GM19395 (cell line): ENCODE measurements around the gene RPL11.
"Not testable (repeated sequence)": the region's sequence is repeated elsewhere in the genome, so short reads cannot be mapped to it uniquely, and the experiment has no call there.

Experiments used
- ATAC-seq: cut with Tn5 transposase; IDR thresholded peaks from one replicate; pipeline ENCODE4 v1.9.1; 2021; ENCODE audit warnings: mild to moderate bottlenecking, moderate library complexity; ENCODE audit not compliant: unreplicated experiment

The RPL11 gene

DNA sequence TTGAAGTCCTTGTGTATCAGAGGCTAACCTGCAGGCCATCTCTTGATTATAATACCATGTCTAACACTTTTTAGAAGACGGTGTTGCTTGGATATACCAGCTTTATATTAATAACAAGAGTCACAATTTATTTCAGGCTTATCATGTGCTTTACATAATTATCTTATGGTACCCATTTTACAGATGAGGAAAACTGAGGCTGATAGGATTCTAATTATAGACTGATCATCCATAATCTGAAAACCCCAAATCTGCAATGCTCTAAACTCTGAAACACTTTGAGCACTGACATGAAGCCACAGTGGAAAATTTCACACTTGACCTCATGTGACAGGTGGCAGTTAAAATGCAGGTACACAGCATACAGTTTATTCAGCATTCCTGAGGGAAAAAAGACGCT lies 7.2 kb upstream of the RPL11 start:
- ATAC-seq, result no peak

DNA sequence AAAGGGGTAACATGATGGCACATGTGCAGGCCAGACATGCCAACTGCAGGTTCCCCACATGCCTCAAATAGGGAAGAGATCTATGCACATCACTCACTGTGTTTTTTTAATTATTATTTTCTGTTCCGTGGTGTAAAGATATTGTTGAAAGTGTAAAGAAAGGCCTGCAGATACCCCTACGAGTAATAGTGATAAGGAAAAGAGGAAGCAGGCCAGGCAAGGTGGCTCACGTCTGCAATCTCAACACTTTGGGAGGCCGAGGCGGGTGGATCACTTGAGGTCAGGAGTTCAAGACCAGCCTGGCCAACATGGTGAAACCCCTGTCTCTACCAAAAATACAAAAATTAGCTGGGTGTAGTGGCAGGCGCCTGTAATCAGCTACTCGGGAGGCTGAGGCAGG lies 6.4 kb upstream of the RPL11 start:
- ATAC-seq, result not testable (repeated sequence)

DNA sequence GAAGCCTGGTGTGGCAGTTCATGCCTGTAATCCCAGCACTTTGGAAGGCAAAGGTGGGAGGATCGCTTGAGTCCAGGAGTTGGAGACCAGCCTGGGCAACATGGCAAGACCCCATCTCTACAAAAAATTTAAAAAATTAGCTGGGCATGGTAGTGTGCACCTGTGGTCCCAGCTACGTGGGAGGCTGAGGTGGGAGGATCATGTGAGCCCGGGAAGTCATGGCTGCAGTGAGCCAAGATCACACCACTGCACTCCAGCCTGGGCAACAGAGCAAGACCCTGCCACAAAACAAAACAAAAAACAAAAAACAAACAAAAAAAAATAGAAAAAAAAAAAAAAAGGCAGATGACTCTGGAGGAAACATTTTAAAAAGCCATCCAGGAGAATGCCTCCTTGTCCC lies 3.9 kb upstream of the RPL11 start:
- not testable (repeated sequence) for ATAC-seq

DNA sequence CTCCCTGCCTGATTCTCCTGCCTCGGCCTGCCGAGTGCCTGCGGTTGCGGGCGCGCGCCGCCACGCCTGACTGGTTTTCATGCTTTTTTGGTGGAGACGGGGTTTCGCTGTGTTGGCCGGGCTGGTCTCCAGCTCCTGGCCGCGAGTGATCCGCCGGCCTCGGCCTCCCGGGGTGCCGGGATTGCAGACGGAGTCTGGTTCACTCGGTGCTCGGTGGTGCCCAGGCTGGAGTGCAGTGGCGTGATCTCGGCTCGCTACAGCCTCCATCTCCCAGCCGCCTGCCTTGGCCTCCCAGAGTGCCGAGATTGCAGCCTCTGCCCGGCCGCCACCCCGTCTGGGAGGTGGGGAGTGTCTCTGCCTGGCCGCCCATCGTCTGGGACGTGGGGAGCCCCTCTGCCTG lies 3.3 kb upstream of the RPL11 start:
- ATAC-seq, result not testable (repeated sequence)

DNA sequence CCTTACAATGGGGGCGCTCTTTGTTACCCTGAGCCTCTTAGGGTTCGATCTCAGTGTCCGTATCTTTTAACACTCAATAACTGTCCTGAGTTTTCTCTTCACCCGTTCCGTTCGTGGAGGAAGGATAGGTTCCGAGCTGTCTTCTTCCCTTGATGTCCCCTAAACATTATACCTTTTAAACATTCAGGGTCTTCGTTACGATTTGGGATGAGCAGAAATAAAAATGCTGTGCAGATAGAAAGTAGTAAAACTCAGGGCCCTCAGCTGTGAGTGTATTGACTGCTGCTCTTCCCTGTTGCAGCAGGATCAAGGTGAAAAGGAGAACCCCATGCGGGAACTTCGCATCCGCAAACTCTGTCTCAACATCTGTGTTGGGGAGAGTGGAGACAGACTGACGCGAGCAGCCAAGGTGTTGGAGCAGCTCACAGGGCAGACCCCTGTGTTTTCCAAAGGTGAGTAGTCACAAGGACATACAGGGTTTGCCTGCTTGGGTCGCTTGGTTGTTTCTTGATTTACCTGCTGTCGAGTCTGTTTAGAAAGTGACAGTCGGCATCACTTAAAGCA lies 784 bp downstream of the RPL11 start:
- no peak for ATAC-seq

DNA sequence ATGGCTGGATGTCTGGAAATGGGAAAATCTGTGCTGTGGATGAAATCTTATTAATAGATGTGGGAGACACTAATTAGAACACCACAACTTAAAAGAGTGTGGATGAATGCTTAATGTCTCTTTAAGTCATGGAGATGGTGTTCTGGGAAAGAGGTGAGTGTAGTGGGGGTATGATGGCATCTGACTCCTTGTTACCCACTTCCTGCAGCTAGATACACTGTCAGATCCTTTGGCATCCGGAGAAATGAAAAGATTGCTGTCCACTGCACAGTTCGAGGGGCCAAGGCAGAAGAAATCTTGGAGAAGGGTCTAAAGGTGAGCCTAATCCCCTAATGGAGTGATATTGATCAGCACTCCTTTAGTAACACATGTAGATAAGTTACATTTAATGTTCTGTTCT lies 2.0 kb downstream of the RPL11 start:
- no peak for ATAC-seq

DNA sequence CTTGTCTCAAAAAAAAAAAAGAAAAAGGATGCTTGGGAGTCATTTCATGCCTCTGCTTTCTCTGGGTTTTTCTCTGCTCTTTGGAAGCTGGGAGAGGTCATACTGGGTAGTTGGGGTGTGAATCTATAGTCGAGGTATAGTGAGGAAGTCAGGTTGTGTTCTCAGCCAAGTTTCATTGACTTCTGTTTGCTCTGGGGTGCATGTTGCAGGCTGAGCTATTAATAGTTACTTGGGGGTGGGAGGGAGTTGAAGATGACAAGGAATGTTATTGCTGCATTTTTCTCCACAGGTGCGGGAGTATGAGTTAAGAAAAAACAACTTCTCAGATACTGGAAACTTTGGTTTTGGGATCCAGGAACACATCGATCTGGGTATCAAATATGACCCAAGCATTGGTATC lies 2.8 kb downstream of the RPL11 start:
- no peak for ATAC-seq

DNA sequence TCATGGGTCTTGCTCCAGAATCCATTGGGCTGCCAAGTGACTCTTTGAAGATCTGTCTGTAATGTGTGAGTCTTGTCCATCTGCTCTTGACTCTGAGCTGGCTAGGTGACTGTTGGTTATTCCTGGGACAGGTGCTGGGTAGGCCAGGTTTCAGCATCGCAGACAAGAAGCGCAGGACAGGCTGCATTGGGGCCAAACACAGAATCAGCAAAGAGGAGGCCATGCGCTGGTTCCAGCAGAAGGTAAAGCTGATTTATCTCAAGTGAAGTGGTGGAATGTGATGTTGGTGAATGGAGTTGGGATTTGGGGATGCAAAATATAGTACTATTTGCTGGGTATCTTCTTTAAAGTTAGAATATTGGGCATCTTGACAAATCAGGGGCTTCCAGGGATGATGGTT lies 4.1 kb downstream of the RPL11 start:
- ATAC-seq, result no peak

DNA sequence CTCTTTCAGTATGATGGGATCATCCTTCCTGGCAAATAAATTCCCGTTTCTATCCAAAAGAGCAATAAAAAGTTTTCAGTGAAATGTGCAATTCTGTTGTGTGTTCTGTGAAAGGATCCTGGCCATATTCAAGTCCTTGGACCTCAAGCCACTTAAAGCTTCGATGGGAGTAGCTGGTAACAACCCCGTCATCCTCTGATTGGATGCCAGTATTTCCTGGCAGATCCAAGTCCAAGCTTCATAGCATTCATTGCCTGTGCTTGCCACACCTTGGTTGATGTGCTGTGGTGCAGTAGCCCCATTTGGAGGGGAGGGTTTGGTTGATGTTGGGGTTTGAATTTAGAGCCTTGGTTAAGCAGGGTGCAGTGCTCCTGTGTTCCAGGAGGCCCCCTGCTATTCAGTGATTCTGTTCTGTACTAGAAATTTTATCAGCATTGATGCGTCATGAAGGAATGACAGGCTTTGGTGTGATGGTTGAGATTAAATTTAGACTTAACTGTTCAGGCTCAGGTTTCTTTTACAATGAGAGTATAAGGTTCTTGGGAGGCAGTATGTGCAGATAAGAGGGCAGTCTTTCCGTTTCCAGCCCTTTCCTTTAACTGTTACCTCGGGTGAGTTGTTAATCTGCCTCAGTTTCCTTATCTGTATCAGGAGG lies 4.9 kb downstream of the RPL11 start:
- no peak for ATAC-seq

DNA sequence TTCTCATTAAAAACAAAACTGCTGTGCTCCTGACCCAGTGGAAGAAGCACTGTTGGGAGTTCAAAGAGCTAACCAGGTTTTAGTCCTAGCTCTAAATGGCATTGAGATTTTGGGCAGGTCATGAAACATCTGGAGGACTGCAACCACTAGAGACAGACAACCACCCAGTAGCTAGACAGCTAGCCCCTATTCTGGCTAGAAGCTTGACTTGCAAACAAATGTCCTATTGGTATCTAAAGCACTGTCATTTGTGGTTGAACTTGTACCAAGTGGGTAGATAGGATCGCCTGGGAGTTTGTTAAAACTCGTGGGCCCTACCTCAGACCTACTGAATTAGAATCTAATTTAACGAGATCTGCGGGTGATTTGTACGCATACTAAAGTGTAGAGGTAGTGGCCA lies 6.9 kb downstream of the RPL11 start:
- ATAC-seq, result no peak

DNA sequence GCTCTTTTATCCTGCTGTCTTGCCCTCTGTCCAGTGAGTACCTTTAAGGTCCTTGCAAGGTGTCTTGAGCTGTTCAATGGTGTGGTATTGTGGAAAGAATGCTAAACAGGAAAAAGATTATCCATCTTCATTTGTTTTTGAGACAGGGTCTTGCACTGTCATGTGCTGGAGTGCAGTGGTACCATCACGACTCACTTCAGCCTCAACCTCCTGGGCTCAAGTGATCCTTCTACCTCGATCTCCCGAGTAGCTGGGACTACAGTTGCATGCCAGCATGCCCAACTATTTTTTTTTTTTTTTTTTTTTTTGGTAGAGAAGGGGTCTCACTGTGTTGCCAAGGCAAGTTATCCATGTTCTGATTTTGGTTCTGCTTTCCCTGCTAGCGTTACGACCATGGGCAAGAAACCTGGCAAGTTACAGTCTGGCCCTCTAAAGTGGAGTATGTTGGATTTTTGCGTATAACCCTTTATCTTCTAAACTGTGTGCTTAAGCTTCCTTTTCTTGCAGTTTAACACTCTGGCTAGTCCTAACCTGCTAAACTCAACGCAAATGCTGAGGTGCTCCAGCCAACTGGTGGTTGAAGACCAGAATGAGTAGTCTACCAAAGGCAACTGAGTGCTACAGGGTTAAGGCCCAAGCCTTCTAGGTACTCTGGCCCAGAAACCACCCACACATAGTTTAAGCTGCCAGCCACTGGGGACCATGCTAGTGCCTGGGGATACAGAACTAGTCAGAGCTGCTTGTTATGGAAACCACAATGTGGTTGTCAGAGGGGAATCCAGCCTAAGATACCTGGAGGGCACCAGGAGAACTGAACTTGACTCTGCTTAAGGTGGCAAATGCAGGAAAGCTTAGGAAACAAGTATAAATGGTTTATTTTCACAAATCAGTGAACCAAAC lies 7.9 kb downstream of the RPL11 start:
- ATAC-seq, result no peak

DNA sequence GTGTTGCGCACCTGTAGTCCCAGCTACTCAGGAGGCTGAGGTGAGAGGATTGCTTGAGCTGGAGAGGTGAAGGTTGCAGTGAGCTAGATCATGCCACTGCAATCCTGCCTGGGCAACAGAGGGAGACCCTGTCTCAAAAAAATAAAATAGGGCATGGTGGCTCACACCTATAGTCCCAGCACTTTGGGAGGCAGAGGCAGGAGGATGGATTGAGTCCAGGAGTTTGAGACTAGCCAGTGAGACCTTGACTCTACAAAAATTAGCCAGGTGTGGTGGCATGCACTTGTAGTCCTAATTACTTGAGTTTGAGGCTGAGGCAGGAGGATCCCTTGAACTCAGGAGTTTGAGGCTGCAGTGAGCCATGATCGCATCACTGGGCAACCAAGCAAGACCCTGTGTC lies 9.7 kb downstream of the RPL11 start:
- no peak for ATAC-seq

DNA sequence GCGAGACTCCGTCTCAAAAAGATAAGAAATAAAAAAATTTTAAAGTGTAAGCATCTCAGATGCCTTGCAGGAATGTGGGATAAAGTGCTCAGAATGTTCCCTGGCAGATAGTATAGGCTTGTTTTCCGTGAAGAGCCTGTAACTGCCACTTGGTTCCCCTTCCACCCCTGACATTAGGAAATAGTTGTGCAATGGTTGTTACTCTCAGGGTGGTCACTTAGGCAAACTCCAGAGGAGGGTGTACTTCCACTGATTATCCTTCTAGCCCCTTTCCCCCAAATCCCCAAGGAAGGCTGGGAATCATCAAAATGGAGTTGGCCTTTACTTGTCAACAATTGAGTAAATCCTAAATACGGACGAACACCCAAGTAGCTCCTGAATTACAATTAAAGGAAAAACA lies 10.4 kb downstream of the RPL11 start:
- no peak for ATAC-seq

DNA sequence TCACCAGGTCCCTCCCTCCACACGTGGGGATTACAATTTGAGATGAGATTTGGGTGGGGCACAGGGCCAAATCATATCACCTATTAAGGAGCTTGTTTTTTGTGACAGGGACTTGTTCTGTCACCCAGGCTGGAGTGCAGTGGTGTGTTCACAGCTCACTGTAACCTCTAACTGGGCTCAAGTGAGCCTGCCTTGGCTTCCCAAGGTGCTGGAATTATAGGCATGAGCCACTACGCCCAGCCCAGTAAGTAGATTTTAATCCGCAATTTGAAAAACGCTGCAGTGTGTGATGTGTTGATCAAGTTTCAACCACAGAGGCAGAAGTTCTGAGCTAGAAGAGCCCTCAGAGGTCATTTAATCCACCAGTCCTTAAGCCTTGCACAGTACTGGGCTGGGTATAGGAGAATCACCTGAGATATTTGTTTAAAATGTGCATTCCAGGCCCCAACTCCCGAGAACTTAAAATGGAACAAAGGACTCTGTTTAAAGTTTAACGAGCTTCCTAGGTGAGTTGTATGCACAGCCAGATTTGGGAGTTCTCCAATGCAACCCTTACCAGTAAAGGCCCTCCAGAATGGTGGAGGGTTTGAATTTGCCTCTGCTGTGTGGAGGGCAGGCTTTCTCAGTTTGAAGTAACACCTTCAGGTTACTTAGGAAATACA lies 13.4 kb downstream of the RPL11 start:
- ATAC-seq, result no peak

DNA sequence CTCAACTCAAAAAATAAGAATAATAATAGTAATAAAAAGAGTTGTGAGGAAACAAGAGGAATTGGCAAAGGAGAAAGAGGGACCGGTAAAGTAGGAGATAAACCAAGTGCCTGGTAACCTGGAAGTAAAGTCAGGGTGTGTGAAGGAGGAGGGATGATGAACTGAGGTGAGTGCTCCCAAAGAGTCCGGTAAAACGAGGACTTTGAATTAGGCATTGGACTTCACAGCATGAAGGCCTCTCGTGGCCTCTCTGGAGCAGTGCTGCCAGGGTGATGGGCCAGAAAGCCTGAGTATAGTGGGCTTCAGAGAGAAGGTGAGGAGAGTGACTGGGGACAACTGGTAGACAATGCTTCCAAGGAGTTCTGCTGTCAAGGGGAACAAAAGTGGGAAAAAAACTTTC lies 17.6 kb downstream of the RPL11 start:
- no peak for ATAC-seq

DNA sequence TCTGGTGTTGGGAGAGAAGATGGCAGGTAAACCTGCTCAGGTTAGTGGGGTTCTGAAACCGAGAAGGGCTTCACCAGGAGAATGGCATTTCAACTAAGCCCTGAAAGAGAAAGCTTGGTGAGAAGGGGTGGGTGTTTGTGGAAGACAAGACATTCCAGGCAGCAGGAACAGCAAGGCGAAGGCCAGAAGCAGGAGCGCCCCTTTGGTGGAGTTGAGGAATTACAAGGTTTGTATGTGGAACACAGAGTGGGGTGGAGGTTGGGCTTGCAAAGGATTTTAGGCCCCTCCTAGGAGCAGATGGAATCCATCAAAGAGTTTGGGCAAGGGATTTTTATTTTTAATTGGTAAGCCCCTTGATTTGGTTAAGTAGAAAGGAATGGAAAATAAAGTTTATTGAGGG lies 26.9 kb downstream of the RPL11 start:
- no peak for ATAC-seq

DNA sequence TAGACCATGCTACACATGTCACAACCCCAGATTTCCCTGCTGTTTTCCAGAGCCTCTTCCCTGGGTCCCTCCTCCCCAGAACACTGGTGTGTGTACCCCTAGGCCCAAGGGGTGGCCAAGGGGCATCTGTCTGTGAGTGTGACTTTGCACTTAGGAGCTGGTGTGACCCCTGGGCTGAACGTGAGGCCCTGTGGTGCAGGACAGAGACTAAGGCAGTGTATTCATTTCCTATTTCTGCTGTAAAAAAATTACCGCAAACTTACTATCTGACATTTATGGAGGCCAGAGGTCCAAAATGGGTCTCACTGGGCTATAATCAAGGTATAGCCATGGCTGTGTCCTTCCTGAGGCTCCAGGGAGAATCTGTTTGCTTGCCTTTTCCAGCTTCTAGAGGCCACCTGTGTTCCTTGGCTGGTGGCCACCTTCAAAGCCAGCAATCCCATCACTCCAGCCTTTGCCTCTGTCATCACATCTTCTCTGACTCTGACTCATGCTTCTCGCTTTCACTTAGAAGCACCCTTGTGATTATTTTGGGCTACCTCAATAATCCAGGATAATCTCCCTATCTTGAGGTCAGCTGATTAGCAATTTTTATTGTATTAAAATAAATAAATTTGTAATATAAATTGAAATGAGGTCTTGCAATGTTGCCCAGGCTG lies 27.7 kb downstream of the RPL11 start:
- no peak for ATAC-seq

DNA sequence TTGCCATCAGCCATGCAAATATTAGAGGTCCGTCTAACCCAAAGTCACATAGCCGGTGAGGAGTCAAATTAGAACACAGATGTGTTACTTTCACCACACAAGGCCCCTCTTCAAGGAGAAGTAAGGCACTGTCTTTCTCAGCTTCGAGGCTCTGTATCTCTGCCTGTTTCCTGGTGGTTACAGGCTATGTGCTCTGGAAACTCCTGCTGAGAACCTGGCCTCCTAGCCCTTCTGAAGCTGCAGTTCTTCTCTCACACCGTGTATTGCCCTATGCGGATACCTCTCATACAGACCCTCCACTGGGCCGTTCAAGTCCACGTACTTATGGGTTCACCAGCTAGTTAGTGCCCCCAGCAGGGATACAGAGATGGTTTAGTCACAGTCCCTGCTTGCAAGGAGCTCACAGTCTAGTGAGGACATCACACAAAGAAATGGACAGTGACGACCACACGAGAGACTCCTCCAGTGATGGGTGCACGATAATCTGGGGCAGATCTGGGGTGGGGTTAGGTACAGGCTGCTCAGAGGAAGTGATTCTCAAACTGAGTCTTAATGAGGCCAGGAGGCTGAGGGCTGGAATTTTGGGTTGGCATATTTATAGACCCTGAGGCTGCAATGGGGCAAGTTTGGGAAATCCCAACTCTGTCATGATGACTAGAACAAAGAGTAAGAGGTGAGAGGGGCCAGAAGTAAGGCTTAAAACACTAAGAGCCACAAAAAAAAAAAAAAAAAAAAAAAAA lies 28.8 kb downstream of the RPL11 start:
- peak; percentile 68 for ATAC-seq

DNA sequence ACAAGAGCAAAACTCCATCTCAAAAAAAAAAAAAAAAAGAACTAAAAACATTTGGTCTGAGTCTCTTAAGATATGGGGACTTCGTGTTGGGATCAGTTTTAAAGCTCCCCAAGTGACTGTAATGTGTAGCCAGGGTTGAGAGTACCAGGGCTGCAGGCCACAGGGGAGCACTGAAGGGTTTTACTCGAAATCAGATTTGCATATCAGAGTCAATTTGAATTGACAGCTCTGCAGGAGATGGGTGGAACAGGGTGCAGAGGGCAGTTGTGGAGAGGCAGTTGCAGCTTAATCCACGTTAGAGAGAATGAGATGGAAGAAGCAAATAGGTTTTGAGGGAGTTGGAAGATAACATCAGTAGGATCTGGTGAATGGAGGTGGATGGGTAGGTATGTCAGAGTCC lies 31.0 kb downstream of the RPL11 start:
- no peak for ATAC-seq

DNA sequence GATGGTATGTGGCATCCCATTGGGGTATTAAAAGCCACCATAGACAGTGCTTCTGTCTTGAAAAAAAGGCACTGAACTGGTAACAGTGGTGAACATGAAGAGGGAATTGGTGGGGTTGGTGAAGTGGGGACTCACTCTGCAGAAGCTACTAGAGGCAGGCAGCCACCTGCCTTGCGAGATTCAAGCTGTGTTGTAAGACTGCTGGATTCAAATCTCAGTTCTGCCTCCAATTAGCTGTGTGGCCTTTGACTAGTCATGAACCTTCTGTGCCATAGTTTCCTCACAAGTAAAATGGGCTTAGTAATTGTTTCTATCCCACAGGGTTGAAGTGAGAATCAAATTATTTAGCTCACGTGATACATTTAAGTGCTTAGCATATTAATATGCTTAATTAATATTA lies 35.1 kb downstream of the RPL11 start:
- ATAC-seq, result no peak
